ENCODE data around the gene CYTH4. TPM values are rescaled to one million over a fixed set of nuclear protein-coding genes. Genes with fewer than 3 reads are reported as not detected.
"Not testable (repeated sequence)": the region's sequence is repeated elsewhere in the genome, so short reads cannot be mapped to it uniquely, and the experiment has no call there.

CYTH4 gene, protein sequence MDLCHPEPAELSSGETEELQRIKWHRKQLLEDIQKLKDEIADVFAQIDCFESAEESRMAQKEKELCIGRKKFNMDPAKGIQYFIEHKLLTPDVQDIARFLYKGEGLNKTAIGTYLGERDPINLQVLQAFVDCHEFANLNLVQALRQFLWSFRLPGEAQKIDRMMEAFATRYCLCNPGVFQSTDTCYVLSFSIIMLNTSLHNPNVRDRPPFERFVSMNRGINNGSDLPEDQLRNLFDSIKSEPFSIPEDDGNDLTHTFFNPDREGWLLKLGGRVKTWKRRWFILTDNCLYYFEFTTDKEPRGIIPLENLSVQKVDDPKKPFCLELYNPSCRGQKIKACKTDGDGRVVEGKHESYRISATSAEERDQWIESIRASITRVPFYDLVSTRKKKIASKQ
- 1.1 TPM in 1 of 2 replicates, not detected in the other for total RNA-seq (2014; rRNA removed; shearing (Covaris generic))

DNA sequence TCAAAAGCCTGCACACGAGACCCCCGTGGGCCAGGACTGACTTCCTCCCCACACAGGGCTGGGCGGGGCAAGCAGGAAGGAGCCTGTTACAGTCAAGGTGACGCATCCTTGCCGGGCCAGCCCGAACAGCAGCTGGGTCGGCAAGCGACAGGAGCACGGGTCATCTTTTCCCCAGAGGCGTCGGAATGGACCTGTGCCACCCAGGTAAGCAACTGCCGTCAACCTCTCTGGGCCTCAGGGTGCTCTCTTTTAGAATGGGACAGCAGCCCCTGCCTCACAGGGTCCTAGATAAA, at the start of gene CYTH4:
TSS of gene CYTH4 (plus strand) at position 124 of the 293 bp plus-strand sequence. CDS start at position 186, 62 bp downstream.
- Histone ChIP-seq H3K9me3 (replicated peaks) (no peaks in the 10 kb centered on the region), H3K27ac (no peak within 1 kb of the TSS), H3K36me3 (no peaks in the 10 kb centered on the region), H3K27me3 (replicated peaks) (peaks cover 5% of the 10 kb centered on the region; the same call in 1 of the 2 replicates), H3K4me3 (no peak within 1 kb of the TSS), H3K4me1 (replicated peaks) (peaks cover 22% of the 10 kb centered on the region)
- DNase-seq (ENCODE audit: low read depth in 1 of 2, low spot score in 2 of 2), result no peak

GRCh38 chr22:37233371-37233750, 48.9 kb upstream of the CYTH4 start:
- not testable (repeated sequence) for H3K27me3 ChIP-seq (replicated peaks)

GRCh38 chr22:37233751-37234631, 48.3 kb upstream of the CYTH4 start:
- H3K27ac ChIP-seq, result no peak overlapping the region
- DNase-seq (ENCODE audit: low read depth in 1 of 2, low spot score in 2 of 2), result no peak
- H3K4me1 ChIP-seq (replicated peaks), result peaks cover 28% of the 10 kb centered on the region
- no peaks in the 10 kb centered on the region for H3K27me3 ChIP-seq (replicated peaks)
- H3K4me3 ChIP-seq, result no peak overlapping the region
- no peaks in the 10 kb centered on the region for H3K36me3 ChIP-seq
- H3K9me3 ChIP-seq (replicated peaks), result no peaks in the 10 kb centered on the region

More at GRCh38 chr22:37233371-37233750, 48.9 kb upstream of the CYTH4 start:
- not testable (repeated sequence) for H3K36me3 ChIP-seq; H3K4me3 ChIP-seq; DNase-seq (ENCODE audit: low read depth in 1 of 2, low spot score in 2 of 2); H3K9me3 ChIP-seq (replicated peaks); H3K27ac ChIP-seq
- H3K4me1 ChIP-seq (replicated peaks), result peaks cover 34% of the 10 kb centered on the region

- DNase-seq (ENCODE audit: low read depth in 1 of 2, low spot score in 2 of 2), result no peak
- Histone ChIP-seq H3K4me3 (no peak overlapping the region), H3K36me3 (no peaks in the 10 kb centered on the region), H3K9me3 (replicated peaks) (no peaks in the 10 kb centered on the region), H3K4me1 (replicated peaks) (peaks cover 17% of the 10 kb centered on the region), H3K27me3 (replicated peaks) (no peaks in the 10 kb centered on the region), H3K27ac (no peak overlapping the region)
These were observed 47.3 kb upstream of the CYTH4 start for GRCh38 chr22:37234736-37235711.

DNA sequence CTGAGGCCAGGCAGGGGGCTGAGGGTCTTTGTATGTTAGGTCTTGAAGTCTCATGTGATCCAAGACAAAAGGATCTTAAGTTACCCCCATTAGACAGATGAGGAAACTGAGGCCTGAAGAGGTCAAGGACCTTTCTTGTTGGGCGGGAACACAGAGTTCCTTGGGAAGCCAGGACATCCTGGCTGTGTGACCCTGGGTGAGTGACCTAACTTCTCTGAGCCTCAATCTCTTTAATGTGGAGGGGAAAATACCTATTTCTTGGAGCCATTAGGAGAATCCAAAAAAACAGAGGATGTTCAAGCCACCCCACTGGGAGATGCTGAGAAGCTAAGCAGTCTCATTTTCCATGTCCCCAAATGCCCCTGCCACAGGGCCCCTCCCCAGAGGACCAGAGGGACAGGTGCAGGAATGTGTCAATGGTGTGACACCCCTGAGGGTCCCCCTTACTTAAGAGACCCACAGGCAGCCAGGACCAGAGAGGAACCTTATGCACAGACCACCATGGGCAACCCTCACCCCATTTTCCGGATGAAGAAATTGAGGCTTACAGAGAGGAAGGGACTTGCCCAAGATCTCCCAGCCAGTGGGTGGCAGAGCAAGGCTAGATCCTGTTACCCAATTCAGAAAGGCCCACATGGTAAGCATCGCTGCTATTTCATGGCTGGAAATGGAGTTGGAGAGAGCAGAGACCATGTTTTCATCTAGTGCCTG, 46.3 kb upstream of the CYTH4 start:
- Histone ChIP-seq H3K27ac (no peak overlapping the region), H3K36me3 (no peaks in the 10 kb centered on the region), H3K9me3 (replicated peaks) (no peaks in the 10 kb centered on the region), H3K4me3 (no peak overlapping the region), H3K27me3 (replicated peaks) (no peaks in the 10 kb centered on the region), H3K4me1 (replicated peaks) (peaks cover 11% of the 10 kb centered on the region)
- no peak for DNase-seq (ENCODE audit: low read depth in 1 of 2, low spot score in 2 of 2)

GRCh38 chr22:37237371-37238268, 44.7 kb upstream of the CYTH4 start:
- Histone ChIP-seq H3K4me3 (no peak overlapping the region), H3K27ac (no peak overlapping the region), H3K27me3 (replicated peaks) (no peaks in the 10 kb centered on the region), H3K4me1 (replicated peaks) (peaks cover 19% of the 10 kb centered on the region), H3K36me3 (no peaks in the 10 kb centered on the region), H3K9me3 (replicated peaks) (no peaks in the 10 kb centered on the region)
- no peak for DNase-seq (ENCODE audit: low read depth in 1 of 2, low spot score in 2 of 2)

DNA sequence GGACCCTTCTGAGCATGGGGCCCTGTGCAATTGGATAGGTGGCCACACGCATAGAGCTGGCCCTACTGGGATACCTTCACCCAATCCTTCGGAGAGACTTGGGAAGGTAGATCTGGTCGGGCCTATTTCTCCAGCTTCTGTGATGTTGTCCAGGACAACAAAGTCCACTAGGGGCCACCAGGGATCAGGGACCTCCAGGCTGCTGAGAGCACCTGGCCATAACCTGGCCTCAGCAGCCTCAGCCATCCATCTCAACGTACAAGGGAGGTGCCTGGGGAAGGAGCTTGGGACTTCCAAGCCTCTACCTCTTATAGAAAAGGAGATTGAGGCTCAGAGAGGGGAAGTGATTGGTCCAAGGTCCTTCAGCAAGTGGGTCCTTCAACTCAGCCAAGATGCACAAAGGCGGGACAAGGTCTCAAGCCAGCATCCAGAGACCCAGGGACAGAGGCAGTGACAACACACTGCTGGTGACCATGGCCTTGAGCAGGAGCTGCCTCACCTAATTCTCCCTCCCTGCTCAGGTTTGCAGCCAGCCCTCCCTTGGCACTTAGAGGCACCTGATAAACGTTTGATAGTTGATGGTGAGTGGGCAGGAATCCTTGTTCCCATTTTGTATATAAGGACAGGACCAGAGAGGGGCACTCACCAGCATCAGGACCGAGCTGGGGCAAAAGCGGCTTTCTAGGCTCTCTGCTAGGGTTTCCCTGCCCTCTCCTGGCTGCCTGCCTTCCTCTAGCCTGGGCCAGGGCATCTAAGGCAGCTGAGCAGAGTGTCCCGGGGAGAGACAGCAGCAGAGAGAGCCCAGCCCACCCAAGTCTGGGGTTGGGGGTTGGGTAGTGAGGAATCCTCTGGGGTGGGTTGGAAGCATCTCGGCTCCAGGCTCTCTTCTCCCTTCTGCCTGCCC, 42.7 kb upstream of the CYTH4 start:
- peaks cover 17% of the 10 kb centered on the region for H3K4me1 ChIP-seq (replicated peaks)
- no peaks in the 10 kb centered on the region for H3K9me3 ChIP-seq (replicated peaks)
- no peaks in the 10 kb centered on the region for H3K27me3 ChIP-seq (replicated peaks)
- DNase-seq (ENCODE audit: low read depth in 1 of 2, low spot score in 2 of 2), result no peak
- H3K4me3 ChIP-seq, result no peak overlapping the region
- no peak overlapping the region for H3K27ac ChIP-seq
- no peaks in the 10 kb centered on the region for H3K36me3 ChIP-seq

DNA sequence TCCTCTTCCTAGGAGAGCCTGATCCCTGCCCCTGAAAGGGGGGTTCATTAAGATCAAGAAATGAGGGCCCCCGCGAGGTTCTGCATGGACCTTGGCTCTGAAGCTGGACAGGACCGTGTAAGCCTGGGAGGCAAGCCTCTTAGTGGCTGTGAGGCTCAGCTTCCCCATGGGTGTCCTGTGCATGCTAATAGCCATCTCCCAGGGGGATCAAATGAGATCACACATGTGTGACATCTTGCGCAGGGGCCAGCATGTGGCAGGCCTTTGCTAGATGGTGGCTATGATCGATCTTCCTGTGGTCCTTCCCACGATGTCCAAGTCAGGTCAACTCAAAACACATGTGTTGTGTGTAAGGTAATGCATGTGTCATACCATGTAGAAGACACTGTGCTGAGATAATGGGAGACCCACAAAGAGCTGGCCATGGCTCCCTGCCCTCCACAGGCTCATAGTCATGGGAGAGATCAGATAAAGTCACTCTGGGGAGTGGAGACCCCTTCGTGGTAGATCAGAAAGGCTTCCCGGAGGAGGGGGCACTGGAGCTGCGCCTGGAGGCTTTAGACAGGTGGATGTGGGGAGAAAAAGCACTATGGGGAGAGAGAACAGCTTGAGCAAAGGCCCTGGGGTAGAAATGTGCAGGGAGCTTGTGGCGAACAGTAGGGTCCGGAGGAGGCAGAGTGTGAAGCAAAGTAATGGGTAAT, 41.9 kb upstream of the CYTH4 start:
- Histone ChIP-seq H3K36me3 (no peaks in the 10 kb centered on the region), H3K9me3 (replicated peaks) (no peaks in the 10 kb centered on the region), H3K27ac (no peak overlapping the region), H3K4me1 (replicated peaks) (peaks cover 17% of the 10 kb centered on the region), H3K27me3 (replicated peaks) (no peaks in the 10 kb centered on the region), H3K4me3 (no peak overlapping the region)
- DNase-seq (ENCODE audit: low read depth in 1 of 2, low spot score in 2 of 2), result no peak

GRCh38 chr22:37240941-37241320, 41.4 kb upstream of the CYTH4 start:
- Histone ChIP-seq H3K4me1 (replicated peaks) (peaks cover 17% of the 10 kb centered on the region), H3K27me3 (replicated peaks) (no peaks in the 10 kb centered on the region), H3K36me3 (no peaks in the 10 kb centered on the region), H3K9me3 (replicated peaks) (no peaks in the 10 kb centered on the region), H3K4me3 (no peak overlapping the region), H3K27ac (no peak overlapping the region)
- no peak for DNase-seq (ENCODE audit: low read depth in 1 of 2, low spot score in 2 of 2)

DNA sequence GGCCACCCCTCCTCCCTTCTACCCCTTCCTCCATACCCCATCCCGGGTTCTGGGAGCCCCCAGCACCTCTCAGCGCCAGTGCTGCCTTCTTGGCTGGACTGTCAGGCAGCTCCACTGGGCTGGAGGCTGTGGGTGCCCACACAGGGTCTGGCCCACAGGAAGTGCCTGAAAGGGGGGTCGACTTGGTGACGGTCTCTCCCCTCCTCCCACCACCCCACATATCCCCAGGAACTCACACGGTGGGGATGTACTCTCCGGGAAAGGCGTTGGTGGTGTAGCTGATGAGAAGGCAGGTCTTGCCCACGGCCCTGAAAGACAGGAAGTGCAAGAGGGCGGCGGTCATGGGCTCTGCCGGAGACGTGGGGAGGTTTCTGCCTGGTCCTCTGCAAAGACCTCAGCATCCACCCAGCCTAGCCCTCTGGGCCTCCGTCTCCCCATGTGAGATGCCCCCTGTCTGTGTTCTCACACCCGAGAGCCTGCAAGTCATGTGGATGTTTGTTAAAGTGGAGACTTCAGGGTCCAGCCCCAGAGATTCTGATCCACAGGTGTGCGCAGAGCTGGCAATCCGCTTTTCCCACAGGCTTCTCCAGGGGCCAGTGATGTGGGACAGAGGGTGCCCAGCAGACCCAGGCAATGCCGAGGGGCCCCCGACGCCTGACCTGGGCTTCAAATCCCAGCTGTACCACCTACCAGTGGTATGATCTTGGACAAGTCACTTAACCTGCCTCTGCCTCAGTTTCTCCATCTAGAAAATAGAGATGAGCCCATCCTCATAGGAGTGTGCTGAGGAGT, 40.8 kb upstream of the CYTH4 start:
- no peak for DNase-seq (ENCODE audit: low read depth in 1 of 2, low spot score in 2 of 2)

More for the DNA sequence above, 40.8 kb upstream of the CYTH4 start:
- no peaks in the 10 kb centered on the region for H3K27me3 ChIP-seq (replicated peaks)
- no peaks in the 10 kb centered on the region for H3K36me3 ChIP-seq
- H3K4me3 ChIP-seq, result no peak overlapping the region
- H3K9me3 ChIP-seq (replicated peaks), result no peaks in the 10 kb centered on the region
- H3K27ac ChIP-seq, result no peak overlapping the region
- peaks cover 17% of the 10 kb centered on the region for H3K4me1 ChIP-seq (replicated peaks)

Data from SJSA1 (cell line).